HG02610 (cell line): Measurements from ENCODE around the gene TRIM7.

Source experiments
- ATAC-seq: cut with Tn5 transposase; IDR thresholded peaks from one replicate; pipeline ENCODE4 v1.9.1; 2021; ENCODE audit warnings: mild to moderate bottlenecking, moderate library complexity; ENCODE audit not compliant: unreplicated experiment

The TRIM7 gene

DNA sequence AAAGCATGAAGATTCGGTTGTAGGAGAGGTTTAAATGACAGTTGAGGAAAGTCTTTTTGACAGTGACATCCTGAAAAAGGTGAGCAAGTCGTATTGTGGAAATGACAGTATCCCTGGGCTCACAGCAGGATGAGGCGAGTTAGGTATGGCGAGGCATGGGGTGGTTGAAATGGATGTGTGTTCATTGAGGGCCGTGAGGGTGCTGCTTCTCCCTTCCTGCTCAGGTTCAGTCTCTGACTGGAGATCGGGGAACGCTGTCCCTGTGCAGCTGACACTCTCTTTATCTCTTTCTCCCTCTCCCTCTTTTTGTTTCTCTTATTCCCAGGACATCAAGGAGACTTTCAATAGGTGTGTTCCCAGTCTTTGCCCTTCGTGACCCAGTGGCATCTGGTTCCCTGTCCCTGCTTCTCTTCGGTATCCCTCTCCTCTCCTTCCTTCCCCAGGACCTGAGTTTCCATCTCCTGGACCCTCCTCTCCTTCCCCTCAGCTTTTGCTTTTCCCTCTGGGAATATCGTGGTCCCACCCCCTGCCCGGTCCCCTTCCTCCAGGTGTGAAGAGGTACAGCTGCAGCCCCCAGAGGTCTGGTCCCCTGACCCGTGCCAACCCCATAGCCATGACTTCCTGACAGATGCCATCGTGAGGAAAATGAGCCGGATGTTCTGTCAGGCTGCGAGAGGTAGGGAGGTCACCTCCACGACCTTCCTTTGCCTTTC, 28.2 kb upstream of the TRIM7 start:
- no peak for ATAC-seq

DNA sequence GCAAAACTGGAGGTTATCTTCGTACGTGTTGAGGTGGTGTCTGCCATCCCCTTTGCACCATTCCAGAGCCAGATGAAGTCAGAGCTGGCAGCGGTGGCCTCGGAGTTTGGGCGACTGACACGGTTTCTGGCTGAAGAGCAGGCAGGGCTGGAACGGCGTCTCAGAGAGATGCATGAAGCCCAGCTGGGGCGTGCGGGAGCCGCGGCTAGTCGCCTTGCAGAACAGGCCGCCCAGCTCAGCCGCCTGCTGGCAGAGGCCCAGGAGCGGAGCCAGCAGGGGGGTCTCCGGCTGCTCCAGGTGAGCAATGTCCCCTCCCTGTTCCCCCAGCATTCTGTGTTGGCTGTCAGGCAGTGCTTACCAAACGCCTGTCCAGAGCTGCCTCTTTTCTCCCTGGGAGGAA, 27.6 kb upstream of the TRIM7 start:
- no peak for ATAC-seq

DNA sequence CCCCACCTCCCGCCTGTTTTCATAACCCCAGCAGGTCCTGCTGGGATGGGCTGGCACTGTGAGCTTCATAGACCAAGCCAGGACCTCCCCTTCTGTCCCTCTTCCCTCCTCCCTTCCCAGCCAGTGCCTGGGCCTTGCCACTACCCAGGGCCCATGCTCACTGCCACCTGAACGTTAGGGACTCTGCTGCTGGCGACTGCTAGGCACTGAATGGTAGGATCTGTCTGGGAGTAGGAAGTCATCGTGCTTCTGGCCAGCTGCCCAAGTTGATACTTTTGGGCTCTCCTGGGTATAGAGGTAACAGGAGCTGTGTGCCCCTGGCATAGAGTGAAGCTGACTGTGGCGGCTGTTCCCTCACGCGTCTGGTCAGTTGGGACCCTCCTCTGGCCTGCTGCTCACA, 26.4 kb upstream of the TRIM7 start:
- ATAC-seq: no peak

DNA sequence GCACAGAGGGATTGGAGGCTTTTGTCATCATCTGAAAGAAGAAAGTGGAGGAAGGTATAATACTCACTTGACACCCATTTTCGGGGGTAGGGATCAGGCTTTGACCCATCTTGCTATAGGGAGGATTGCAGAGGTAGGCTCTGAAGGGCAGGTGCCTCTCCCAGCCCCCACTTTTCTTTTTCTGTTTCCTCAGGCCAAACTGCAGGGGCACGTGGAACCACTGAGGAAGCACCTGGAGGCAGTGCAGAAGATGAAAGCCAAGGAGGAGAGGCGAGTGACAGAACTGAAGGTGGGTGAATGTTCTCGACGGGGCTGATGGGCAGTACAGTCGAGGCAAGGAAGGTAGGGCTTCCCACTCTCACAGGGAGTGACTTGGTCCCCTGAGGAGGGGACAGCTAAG, 25.6 kb upstream of the TRIM7 start:
- ATAC-seq: no peak

DNA sequence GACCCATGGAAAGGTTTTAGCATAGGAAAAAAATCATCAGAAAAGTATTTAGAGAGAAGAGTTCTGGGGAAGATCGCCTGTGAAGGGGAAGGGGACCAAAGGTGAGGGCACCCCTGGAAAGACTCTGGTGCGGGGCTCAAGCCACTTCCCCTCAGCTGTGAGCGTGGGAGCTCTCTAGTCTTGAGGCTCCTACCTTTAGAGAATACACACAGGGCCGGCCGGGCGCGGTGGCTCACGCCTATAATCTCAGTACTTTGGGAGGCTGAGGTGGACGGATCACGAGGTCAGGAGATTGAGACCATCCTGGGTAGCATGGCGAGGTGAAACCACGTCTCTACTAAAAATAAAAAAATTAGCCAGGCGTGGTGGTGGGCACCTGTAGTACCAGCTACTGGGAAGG, 25.0 kb upstream of the TRIM7 start:
- no peak for ATAC-seq

DNA sequence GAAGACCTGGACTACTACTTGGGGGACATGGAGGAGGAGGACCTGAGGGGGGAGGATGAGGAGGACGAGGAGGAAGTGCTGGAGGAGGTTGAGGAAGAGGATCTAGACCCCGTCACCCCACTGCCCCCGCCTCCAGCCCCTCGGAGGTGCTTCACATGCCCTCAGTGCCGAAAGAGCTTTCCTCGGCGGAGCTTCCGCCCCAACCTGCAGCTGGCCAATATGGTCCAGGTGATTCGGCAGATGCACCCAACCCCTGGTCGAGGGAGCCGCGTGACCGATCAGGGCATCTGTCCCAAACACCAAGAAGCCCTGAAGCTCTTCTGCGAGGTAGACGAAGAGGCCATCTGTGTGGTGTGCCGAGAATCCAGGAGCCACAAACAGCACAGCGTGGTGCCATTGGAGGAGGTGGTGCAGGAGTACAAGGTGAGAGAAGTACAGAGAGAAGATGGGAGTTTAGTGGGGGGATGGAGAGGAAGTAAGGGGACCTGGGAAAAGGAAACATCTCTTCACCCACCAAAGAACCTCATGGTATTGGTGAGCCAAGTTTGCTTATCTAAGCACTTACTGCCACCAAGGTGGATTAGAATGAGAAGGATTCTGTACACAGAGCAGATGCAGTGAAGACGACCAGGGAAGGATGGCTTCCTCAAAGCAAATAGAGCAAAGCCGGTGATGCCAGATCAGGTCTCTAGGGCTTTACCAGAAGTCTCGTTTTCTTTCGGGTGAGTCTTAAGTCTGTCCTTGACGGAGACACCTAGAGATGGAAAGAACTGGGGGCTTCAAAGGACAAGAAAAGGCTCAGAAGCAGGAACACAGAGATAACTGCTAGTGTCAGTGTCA, 19.6 kb upstream of the TRIM7 start:
- ATAC-seq: no peak

DNA sequence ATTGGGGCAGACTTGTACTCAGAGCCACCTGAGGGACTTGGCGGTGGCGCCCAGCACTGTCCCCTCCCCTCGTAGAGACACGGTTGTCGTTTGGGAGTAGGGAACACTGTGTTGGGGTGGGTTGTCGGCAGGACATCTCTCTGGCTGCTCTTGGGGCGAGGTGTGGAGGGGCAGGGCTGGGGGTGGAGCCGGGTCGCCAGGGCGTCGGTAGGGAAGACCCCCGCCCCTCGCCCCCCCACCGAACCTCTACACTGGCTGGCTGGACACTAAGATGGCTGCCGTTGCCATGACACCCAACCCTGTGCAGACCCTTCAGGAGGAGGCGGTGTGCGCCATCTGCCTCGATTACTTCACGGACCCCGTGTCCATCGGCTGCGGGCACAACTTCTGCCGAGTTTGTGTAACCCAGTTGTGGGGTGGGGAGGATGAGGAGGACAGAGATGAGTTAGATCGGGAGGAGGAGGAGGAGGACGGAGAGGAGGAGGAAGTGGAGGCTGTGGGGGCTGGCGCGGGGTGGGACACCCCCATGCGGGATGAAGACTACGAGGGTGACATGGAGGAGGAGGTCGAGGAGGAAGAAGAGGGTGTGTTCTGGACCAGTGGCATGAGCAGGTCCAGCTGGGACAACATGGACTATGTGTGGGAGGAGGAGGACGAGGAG, 18.9 kb upstream of the TRIM7 start:
- ATAC-seq: peak; percentile 3

DNA sequence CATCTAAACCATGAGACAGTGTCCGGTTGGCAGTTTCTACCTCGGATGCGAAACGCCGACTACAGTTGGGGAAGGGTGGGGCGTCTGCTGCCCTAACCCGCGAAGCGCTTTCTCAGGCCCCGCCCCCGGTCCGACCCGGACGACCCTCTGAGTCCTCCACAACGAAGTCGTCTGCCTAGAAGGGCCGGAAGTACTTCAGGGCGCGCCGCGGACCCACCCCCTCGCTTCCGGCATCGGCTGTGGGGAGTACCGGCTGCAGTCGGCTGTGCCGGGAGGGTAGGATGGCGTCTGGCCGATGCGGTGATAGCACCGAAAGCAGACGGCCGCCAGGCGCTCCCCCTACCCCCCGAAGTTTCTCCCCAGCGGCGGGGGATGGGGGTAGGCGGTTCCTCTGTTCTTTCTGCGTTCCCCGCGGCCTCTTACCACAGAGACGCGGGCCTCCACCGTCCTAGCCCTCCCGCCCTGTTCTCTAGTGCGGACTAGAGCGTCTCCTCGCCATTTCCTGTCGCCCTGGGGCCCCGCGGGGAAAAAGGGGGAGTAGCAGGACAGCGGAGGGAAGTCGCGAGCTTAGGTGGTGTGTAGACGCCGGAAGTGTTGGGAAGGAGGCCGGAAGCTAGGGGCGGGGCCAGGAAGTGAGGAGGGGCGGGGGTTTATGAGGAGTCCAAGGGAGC, 18.2 kb upstream of the TRIM7 start, which contains the start of gene TRIM41:
TSS of gene TRIM41 (plus strand) at position 224 of the 671 bp plus-strand sequence. CDS start 719 bp downstream, outside the sequence.
- peak; percentile 67 for ATAC-seq

DNA sequence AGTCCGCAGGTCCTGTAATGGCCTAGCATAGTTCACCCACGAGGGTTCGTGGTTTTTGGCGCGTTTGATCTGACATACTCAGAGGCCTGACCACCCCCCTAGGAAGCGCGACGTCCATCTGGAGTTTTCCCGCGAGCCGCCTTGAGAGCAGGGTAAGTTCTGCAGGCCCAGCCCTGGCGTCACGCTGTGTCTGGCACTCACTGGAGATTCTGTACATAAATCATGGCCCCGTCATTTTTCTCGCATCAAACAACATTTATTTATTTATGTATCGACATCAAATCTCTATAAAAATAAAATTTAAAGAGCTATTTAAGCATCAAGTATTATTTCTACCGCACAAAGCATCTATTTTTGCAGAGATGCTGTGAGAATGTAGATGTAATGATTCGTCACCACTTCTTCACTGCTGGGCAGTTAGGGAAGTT, 17.6 kb upstream of the TRIM7 start:
- ATAC-seq: no peak

DNA sequence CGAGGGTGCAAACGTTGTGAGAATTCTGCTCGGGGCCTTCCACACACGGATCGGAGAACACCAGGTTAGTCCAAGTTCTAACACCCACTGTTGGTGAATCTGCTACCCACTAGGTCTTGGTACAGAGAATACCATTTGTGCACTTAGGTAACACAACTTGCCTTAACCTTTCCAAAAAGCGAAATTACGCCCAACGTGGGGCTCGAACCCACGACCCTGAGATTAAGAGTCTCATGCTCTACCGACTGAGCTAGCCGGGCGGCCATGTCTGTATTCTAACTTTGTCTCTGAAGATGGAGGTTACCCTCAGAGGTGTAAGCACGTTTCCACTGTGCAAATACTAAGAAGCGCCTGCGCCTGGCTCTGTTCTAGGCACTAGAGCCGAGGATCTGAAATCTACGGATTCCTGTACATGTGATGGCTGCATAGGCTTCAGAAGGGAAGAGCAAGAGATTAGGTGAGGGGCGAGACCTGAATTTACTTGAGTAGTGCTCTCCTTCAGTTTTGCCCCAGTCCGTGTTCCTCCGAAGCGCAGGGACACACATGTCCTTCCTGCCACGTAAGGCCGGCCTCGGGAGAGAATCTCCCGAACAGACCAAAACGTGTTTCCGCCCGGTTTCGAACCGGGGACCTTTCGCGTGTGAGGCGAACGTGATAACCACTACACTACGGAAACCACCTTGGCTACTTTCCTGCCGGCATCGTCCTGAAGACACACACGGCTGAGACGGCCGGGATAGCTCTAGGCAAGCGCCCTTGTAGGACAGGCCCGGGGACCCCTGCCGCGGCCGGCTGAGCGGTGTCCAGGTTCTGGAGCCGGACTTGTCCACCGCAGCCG, 17.0 kb upstream of the TRIM7 start:
- peak; percentile 28 for ATAC-seq

DNA sequence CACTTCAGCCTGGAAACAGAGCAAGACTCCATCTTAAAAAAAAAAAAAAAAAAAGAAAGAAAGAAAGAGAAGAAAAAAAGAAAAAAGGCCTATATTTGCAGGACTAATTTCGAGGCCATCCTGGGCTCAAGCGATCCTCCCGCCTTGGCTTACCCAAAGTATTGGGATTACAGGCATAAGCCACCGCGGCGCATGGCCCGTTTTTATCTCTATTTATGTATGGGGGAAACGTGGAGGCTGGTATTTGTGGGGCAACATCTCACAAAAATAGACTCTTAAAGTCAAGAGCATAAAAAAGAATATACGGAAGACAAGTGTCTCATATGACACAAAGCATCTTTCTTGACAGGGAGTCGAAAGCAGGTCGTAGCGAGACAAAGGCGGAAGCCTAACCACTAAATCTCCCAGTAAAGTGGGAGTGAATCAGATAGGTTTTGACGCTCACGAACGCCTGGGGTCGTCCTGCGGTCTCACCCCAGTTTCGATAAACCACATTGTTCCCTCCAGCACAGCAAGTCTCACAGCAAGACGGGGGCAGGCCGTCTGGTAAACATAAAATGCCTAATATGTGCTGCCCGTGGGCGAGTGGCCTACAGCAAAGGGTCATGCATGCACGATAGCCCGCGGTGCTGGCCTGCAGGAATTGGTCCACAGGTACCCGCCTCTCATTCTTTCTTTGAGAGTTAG, 16.3 kb upstream of the TRIM7 start:
- no peak for ATAC-seq

DNA sequence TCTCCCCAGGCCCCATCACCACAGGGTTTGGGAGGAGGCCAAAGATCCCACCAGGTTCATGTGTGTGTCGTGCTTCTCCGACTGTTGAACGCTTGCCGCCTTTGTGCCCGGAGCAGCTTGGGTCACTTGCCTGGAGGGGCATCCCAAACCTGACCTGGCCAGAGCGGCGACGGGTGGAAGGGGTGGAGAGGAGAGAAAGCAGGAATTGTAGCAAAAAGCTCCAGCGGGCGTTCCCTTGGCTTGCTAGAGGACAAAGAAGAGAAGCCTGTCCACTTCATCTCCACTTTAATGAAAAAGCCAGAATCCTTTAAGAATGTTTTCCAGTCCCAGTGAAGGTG, 15.2 kb upstream of the TRIM7 start:
- ATAC-seq: no peak

DNA sequence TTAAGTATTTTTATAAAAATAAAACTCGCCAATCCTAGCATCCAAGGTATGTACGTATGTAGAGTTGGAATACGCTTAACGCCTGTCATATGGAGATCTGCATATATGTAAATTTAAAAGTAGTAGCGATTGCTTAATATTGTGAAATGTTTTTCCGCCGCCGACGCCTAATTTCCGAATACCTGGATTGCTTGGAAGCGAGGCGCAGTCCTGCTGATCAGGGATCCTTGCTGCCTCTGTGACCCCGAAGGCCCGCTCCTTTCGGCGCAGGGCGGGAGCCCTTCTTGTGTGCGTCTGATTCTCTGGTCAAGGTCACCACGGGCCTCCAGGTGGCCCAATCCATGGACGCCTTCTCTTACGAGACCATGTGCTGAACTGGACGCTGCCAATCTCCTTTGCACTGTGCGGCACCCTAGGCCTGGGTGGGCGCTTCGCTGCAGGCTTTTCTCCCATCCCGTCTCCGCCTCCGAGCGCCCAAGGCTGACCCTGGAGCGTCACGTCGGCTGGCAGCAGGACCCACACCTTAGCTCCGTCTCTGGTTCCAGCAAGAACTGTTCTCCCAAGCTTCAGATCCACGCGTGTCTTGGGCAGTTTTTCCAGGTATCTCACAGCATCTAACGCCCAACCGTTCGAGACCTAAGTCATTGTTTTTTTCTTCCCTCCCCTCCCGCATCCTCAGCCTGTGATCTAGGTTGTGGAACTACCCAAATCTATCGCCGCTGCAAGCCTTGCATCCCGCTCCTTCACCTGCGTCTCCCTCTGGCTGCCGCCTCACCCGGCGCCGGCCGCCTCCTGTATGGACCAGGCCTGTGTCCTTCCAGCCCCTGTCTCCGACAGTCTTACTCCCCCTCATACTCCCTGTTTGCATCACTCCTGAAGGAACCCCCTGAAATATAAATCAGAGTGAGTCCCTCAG, 14.5 kb upstream of the TRIM7 start:
- no peak for ATAC-seq

DNA sequence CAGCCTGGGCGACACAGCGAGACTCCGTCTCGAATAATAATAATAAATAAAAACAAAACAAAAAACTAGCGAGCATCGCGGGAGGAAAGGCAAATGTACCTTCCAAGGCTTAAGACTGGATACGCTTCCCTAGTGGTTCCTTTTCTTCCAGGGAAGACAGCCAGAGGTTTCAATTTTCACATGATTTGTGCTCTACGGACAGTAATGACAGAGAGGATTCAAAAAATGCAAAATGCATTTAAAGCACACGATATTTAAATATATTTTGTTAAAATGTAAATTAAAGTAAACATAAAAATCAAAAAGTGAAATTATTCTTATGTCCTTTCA, 13.8 kb upstream of the TRIM7 start:
- ATAC-seq: no peak

DNA sequence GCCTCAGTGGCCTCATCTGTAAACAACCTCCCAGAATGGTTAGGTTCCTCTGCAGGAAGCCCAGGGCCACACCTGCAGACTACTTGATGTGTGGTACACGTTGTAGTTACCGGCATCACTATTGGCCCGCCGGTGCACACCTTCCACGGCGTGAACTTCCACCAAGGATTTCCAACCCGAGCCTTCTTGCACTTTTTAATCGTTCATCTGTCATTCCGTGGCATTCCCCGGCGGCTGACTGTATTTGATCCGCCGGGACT, 12.7 kb upstream of the TRIM7 start:
- peak; percentile 15 for ATAC-seq

DNA sequence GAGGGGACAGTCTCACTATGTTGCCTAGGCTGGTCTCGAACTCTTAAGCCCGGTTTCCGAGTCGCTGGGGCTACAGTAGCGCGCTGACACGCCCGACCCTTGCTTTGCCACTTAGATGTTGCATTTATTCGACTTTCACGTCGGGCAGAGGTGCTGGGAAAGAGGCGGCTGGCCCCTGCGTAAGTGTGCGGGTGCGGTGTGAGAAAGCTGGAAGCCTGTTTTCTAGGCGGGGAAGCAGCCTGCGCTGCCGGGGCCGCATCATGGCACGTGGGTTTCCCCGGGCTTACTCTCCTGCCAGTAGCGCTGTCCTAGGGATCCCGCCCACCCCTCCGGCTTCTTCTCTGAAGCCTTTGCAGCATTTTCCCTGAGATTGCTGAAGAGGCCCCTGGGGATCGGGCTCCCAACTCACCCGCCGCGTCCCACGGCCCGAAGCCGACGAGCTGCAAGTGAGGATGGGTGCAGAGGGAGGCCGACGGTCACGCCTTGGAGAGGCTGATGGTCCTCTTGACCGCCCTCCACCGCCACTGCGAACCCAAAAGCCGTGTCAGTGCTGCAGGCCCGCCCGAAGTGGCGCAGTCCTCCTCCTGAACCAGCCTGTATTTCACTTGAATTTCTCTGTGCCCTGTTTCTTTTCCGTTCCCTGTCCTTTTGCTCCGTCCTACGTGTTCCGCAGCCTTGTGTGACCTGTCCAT, 12.3 kb upstream of the TRIM7 start:
- ATAC-seq: peak; percentile 4

DNA sequence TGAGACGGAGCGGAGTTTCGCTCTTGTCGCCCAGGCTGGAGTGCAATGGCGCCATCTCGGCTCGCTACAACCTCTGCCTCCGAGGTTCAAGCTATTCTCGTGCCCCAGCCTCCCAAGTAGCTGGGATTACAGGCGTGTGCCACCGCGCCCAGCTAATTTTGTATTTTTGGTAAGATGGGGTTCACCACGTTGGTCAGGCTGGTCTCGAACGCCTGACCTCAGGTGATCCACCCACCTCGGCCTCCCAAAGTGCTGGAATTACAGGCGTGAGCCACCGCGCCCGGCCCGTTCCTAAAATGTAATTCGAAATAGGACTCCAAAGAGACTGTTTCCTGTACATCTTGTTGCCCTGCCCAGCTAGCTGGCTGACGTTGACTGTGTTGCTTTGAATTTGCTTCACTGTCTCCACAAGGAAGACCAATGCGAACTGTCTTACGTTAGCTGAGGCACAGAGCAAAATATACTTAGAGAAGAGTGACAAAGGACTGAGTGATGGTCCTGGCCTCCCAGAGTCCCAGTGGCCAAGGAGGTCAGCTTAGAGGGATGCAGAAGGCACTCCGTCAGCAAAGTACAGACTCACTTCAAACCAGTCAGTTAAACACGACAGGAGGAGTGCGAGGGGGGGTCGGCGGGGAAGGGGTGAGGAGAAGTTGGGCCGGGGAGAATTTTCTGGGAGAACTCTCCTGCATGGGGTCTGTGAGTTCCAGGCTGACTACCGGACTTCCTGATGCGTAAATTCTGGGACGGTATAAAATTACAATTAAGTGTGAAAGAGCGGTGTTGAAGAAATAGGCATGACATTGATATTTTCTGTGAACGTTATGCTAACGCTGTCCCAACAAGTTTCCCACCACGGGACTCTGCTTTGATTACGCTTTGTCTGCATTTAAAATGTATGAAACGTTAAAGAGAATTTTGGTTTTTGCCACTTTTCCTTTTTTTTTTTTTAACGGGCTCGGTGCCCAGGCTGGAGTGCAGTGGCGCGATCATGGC, 11.3 kb upstream of the TRIM7 start:
- no peak for ATAC-seq
